ENCODE results near the gene SUN5.

GRCh38 chr20:32984631-32985354 is 19.4 kb downstream of the SUN5 start:
- TF ChIP-seq CTCF (IDR thresholded peaks at IDR 0.05) (no peak), POLR2A (IDR thresholded peaks at IDR 0.05) (no peak)
